ENCODE data around the gene FNBP1L.

The FNBP1L gene

GRCh38 chr1:93447481-93448291 is at the start of gene FNBP1L:
FNBP1L (plus strand) TSS chr1:93448118; CDS start chr1:93448282, 164 bp downstream.
- peak; percentile 93 for DNase-seq

- peak; percentile 90 for DNase-seq
These were observed 48.1 kb upstream of the FNBP1L start for GRCh38 chr1:93399781-93400180.

- no peak for DNase-seq
These were observed 39.7 kb upstream of the FNBP1L start for GRCh38 chr1:93408203-93408602.

- no peak for DNase-seq
These were observed 36.9 kb upstream of the FNBP1L start for GRCh38 chr1:93411000-93411399.

- no peak for DNase-seq
These were observed 33.2 kb upstream of the FNBP1L start for GRCh38 chr1:93414749-93415148.

- DNase-seq = no peak
These were observed 32.6 kb upstream of the FNBP1L start for GRCh38 chr1:93415296-93415695.

GRCh38 chr1:93416183-93416582 is 31.7 kb upstream of the FNBP1L start:
- no peak for DNase-seq

GRCh38 chr1:93419344-93419743 is 28.6 kb upstream of the FNBP1L start:
- DNase-seq = no peak

GRCh38 chr1:93420400-93420799 is 27.5 kb upstream of the FNBP1L start:
- DNase-seq = no peak

- no peak for DNase-seq
These were observed 21.7 kb upstream of the FNBP1L start for GRCh38 chr1:93426181-93426580.

- no peak for DNase-seq
These were observed 20.3 kb upstream of the FNBP1L start for GRCh38 chr1:93427656-93428055.

GRCh38 chr1:93433407-93433961 is 14.4 kb upstream of the FNBP1L start:
- no peak for DNase-seq

GRCh38 chr1:93434088-93434487 is 13.8 kb upstream of the FNBP1L start:
- no peak for DNase-seq

- DNase-seq = no peak
These were observed 12.9 kb upstream of the FNBP1L start for GRCh38 chr1:93434987-93435386.

GRCh38 chr1:93435443-93435842 is 12.5 kb upstream of the FNBP1L start:
- DNase-seq = no peak

- no peak for DNase-seq
These were observed 11.4 kb upstream of the FNBP1L start for GRCh38 chr1:93436496-93436895.

GRCh38 chr1:93437976-93438605 is 9.8 kb upstream of the FNBP1L start:
- DNase-seq = no peak

GRCh38 chr1:93438716-93439115 is 9.2 kb upstream of the FNBP1L start:
- no peak for DNase-seq

- no peak for DNase-seq
These were observed 7.6 kb upstream of the FNBP1L start for GRCh38 chr1:93440272-93440671.

GRCh38 chr1:93440706-93441105 is 7.2 kb upstream of the FNBP1L start:
- no peak for DNase-seq

GRCh38 chr1:93441589-93441988 is 6.3 kb upstream of the FNBP1L start:
- DNase-seq = no peak

GRCh38 chr1:93442008-93442666 is 5.8 kb upstream of the FNBP1L start:
- DNase-seq = peak; percentile 85

GRCh38 chr1:93442741-93443140 is 5.2 kb upstream of the FNBP1L start:
- no peak for DNase-seq

GRCh38 chr1:93443454-93443853 is 4.5 kb upstream of the FNBP1L start:
- DNase-seq = no peak

All from islet precursor cell (in vitro differentiated cells).